Bone marrow (tissue), 2 donors: ENCODE data around the gene FETUB.

Experiments used
- DNase-seq, 2 donors: peaks; one replicate each; lab custom pipeline; 2025; lab: John Stamatoyannopoulos, UW

The FETUB gene

GRCh38 chr3:186636536-186636935, 3.7 kb upstream of the FETUB start:
- DNase-seq, result no peak

- no peak for DNase-seq
These were observed 2.5 kb upstream of the FETUB start for GRCh38 chr3:186637686-186638085.

GRCh38 chr3:186638259-186638658, 1.9 kb upstream of the FETUB start:
- no peak for DNase-seq

- DNase-seq, result no peak
These were observed 247 bp downstream of the FETUB start for GRCh38 chr3:186640473-186640818.

- no peak for DNase-seq
These were observed 730 bp downstream of the FETUB start for GRCh38 chr3:186640929-186641328.

- no peak for DNase-seq
These were observed 1.8 kb downstream of the FETUB start for GRCh38 chr3:186642014-186642413.

- DNase-seq, result no peak
These were observed 3.3 kb downstream of the FETUB start for GRCh38 chr3:186643493-186643892.

GRCh38 chr3:186644683-186645082, 4.5 kb downstream of the FETUB start:
- no peak for DNase-seq

- no peak for DNase-seq
These were observed 5.9 kb downstream of the FETUB start for GRCh38 chr3:186646106-186646505.

- DNase-seq, result no peak
These were observed 6.6 kb downstream of the FETUB start for GRCh38 chr3:186646841-186647240.

- no peak for DNase-seq
These were observed 8.7 kb downstream of the FETUB start for GRCh38 chr3:186648851-186649250.

- no peak for DNase-seq
These were observed 11.5 kb downstream of the FETUB start for GRCh38 chr3:186651678-186652215.

- no peak for DNase-seq
These were observed 13.0 kb downstream of the FETUB start for GRCh38 chr3:186653080-186653707.

- DNase-seq, result no peak
These were observed 13.8 kb downstream of the FETUB start for GRCh38 chr3:186653984-186654383.

- DNase-seq, result no peak
These were observed 23.3 kb downstream of the FETUB start for GRCh38 chr3:186663361-186664118.

- DNase-seq, result no peak
These were observed 23.9 kb downstream of the FETUB start for GRCh38 chr3:186664119-186664495.

GRCh38 chr3:186664506-186664905, 24.3 kb downstream of the FETUB start:
- DNase-seq, result no peak

- DNase-seq, result no peak
These were observed 25.5 kb downstream of the FETUB start, which contains the start of gene HRG for GRCh38 chr3:186665625-186666188. Gene HRG (plus strand): TSS chr3:186666014. CDS start chr3:186666032, 18 bp downstream.

- DNase-seq, result no peak
These were observed 28.2 kb downstream of the FETUB start for GRCh38 chr3:186668426-186668825.

GRCh38 chr3:186669378-186670084, 29.3 kb downstream of the FETUB start:
- no peak for DNase-seq

GRCh38 chr3:186670155-186670554, 30.0 kb downstream of the FETUB start:
- no peak for DNase-seq

GRCh38 chr3:186671051-186671450, 30.9 kb downstream of the FETUB start:
- no peak for DNase-seq

GRCh38 chr3:186678604-186679003, 38.4 kb downstream of the FETUB start:
- no peak for DNase-seq
